Measurements from ENCODE around the gene UBTD2.

GRCh38 chr5:172245046-172245445 lies 38.5 kb downstream of the UBTD2 start:
- TF ChIP-seq CTCF (IDR thresholded peaks at IDR 0.05), result no peak
- TF ChIP-seq POLR2A (IDR thresholded peaks at IDR 0.05), result no peak
- TF ChIP-seq EP300 (IDR thresholded peaks at IDR 0.05), result no peak
